Measurements from ENCODE around the gene CDK13.
A peak's percentile ranks its signal among the peaks of the same experiment; 100 is the strongest.
"Not testable (repeated sequence)": the region's sequence is repeated elsewhere in the genome, so short reads cannot be mapped to it uniquely, and the experiment has no call there.

CDK13 gene

GRCh38 chr7:40097728-40098127 lies 147.7 kb downstream of the CDK13 start:
- DNase-seq (ENCODE audit: low read depth, low spot score) = no peak

GRCh38 chr7:40098810-40099209 lies 148.8 kb downstream of the CDK13 start:
- no peak for DNase-seq (ENCODE audit: low read depth, low spot score)

GRCh38 chr7:40099837-40100236 lies 149.8 kb downstream of the CDK13 start:
- DNase-seq (ENCODE audit: low read depth, low spot score) = no peak

- DNase-seq (ENCODE audit: low read depth, low spot score) = no peak
Observed at GRCh38 chr7:40101201-40101600, 151.1 kb downstream of the CDK13 start.

GRCh38 chr7:40102897-40103296 lies 152.8 kb downstream of the CDK13 start:
- DNase-seq (ENCODE audit: low read depth, low spot score) = no peak

- DNase-seq (ENCODE audit: low read depth, low spot score) = no peak
Observed at GRCh38 chr7:40105879-40106473, 155.9 kb downstream of the CDK13 start.

- DNase-seq (ENCODE audit: low read depth, low spot score) = no peak
Observed at GRCh38 chr7:40115936-40116335, 165.9 kb downstream of the CDK13 start.

GRCh38 chr7:40117199-40117598 lies 167.1 kb downstream of the CDK13 start:
- not testable (repeated sequence) for DNase-seq (ENCODE audit: low read depth, low spot score)

- not testable (repeated sequence) for DNase-seq (ENCODE audit: low read depth, low spot score)
Observed at GRCh38 chr7:40118201-40118600, 168.1 kb downstream of the CDK13 start.

GRCh38 chr7:40120020-40120419 lies 170.0 kb downstream of the CDK13 start:
- no peak for DNase-seq (ENCODE audit: low read depth, low spot score)

- not testable (repeated sequence) for DNase-seq (ENCODE audit: low read depth, low spot score)
Observed at GRCh38 chr7:40122100-40122939, 172.3 kb downstream of the CDK13 start.

GRCh38 chr7:40122940-40123254 lies 172.8 kb downstream of the CDK13 start:
- DNase-seq (ENCODE audit: low read depth, low spot score) = no peak

GRCh38 chr7:40133561-40134427 lies 183.7 kb downstream of the CDK13 start:
- peak; percentile 60 for DNase-seq (ENCODE audit: low read depth, low spot score)

GRCh38 chr7:40134428-40135316 lies 184.6 kb downstream of the CDK13 start, which contains the start of the genes MPLKIP and SUGCT:
Gene MPLKIP (minus strand): TSS chr7:40134622. CDS start chr7:40134567, 55 bp downstream.
Gene SUGCT (plus strand): TSS chr7:40135005.
- peak; percentile 96 for DNase-seq (ENCODE audit: low read depth, low spot score)

- no peak for DNase-seq (ENCODE audit: low read depth, low spot score)
Observed at GRCh38 chr7:40135317-40135610, 185.2 kb downstream of the CDK13 start.

- DNase-seq (ENCODE audit: low read depth, low spot score) = no peak
Observed at GRCh38 chr7:40137563-40137962, 187.5 kb downstream of the CDK13 start.

GRCh38 chr7:40138973-40139372 lies 188.9 kb downstream of the CDK13 start:
- DNase-seq (ENCODE audit: low read depth, low spot score) = no peak

- not testable (repeated sequence) for DNase-seq (ENCODE audit: low read depth, low spot score)
Observed at GRCh38 chr7:40139891-40140290, 189.8 kb downstream of the CDK13 start.

GRCh38 chr7:40141916-40142315 lies 191.9 kb downstream of the CDK13 start:
- DNase-seq (ENCODE audit: low read depth, low spot score) = not testable (repeated sequence)

- DNase-seq (ENCODE audit: low read depth, low spot score) = not testable (repeated sequence)
Observed at GRCh38 chr7:40145596-40146130, 195.6 kb downstream of the CDK13 start.

Data from astrocyte of the hippocampus (primary cell).